Panc1 (cell line): ENCODE results near the gene MYLIP. TPM values are rescaled to one million over a fixed set of nuclear protein-coding genes. Genes with fewer than 3 reads are reported as not detected.

Experiments used
- ATAC-seq: fragments of 200-7000 bp; cut with Tn5 transposase; 2 replicates; pipeline ENCODE4 v1.9.1; 2020; ENCODE audit warnings: mild to moderate bottlenecking, moderate library complexity
- BruUV-seq: library from RNA; stranded (reverse); fragments of 400-500 nt; replicated peaks from 2 replicates; lab custom pipeline; 2021; lab: Mats Ljungman, UMichigan
- CTCF ChIA-PET: fragments of 300-600 bp; sonication (Branson Sonifier 250); formaldehyde crosslinking; loops from one replicate; lab custom pipeline; 2022; ENCODE audit warnings: antibody characterized with exemption; lab: Charles Lee
- POLR2A ChIA-PET: fragments of 300-600 bp; sonication (Branson Sonifier 250); formaldehyde crosslinking; loops from one replicate; lab custom pipeline; 2022; ENCODE audit warnings: antibody characterized with exemption; lab: Charles Lee
- DNase-seq: peaks from one replicate; pipeline ENCODE4 v3.0.0-alpha.2; 2010; ENCODE audit warnings: low read depth, low spot score
- H3K27ac ChIP-seq: 2 replicates; pipeline ENCODE4 v1.5.1; 2011; ENCODE audit warnings: mild to moderate bottlenecking, low read length, inconsistent platforms
- H3K27me3 ChIP-seq: fragments of 200-500 bp; sonication (Bioruptor generic); 2 replicates; pipeline ENCODE4 v1.6.0; 2014; ENCODE audit warnings: low read length, inconsistent platforms; ENCODE audit not compliant: control insufficient read depth, insufficient read depth
- H3K36me3 ChIP-seq: fragments of 200-500 bp; sonication (Bioruptor generic); 2 replicates; pipeline ENCODE4 v1.5.1; 2014; ENCODE audit warnings: inconsistent platforms, mild to moderate bottlenecking, low read length, moderate library complexity; ENCODE audit not compliant: control insufficient read depth, insufficient read depth
- H3K4me1 ChIP-seq: 2 replicates; pipeline ENCODE4 v1.5.1; 2011; ENCODE audit warnings: inconsistent platforms, mild to moderate bottlenecking, low read length, moderate library complexity; ENCODE audit not compliant: control insufficient read depth, insufficient read depth
- H3K4me3 ChIP-seq, 2 experiments: 2 replicates each; pipeline ENCODE4 v1.5.1; 2011 to 2012; ENCODE audit warnings: low read depth in 2 of 2, low read length in 2 of 2, mild to moderate bottlenecking in 2 of 2, inconsistent platforms in 1 of 2, moderate library complexity in 1 of 2
- H3K9me3 ChIP-seq: fragments of 200-500 bp; sonication (Bioruptor generic); 2 replicates; pipeline ENCODE4 v1.5.1; 2014; ENCODE audit warnings: low read depth, mild to moderate bottlenecking, inconsistent platforms, low read length, moderate library complexity; ENCODE audit not compliant: control insufficient read depth, insufficient read depth
- CTCF ChIP-seq: fragments of 450-650 bp; IDR thresholded peaks from 2 replicates; pipeline ENCODE4 v1.5.1; 2017; ENCODE audit warnings: mild to moderate bottlenecking
- POLR2AphosphoS5 ChIP-seq: IDR thresholded peaks from 2 replicates; pipeline ENCODE4 v1.6.1; 2012; ENCODE audit warnings: mild to moderate bottlenecking, low read depth, low read length, moderate library complexity
- SIN3A ChIP-seq: IDR thresholded peaks from 2 replicates; pipeline ENCODE4 v1.6.1; 2012; ENCODE audit warnings: low read depth, mild to moderate bottlenecking, low read length, moderate library complexity, borderline replicate concordance; ENCODE audit not compliant: insufficient read depth
- TCF7L2 ChIP-seq: IDR thresholded peaks from 2 replicates; pipeline ENCODE4 v1.6.1; 2011; ENCODE audit warnings: mild to moderate bottlenecking, low read depth, low read length, inconsistent platforms
- in situ Hi-C: cut with HindIII; loops from 2 replicates; pipeline ENCODE4 v1.10.0; 2016; ENCODE audit warnings: low sequenced_read_pairs, low pct_unique_long_range_greater_than_20kb
- intact Hi-C: fragments of 100-400 bp; cut with micrococcal nuclease; formaldehyde crosslinking; loops from one replicate; pipeline ENCODE4 v1.10.0; 2022; ENCODE audit not compliant: unreplicated experiment
- total RNA-seq: library from RNA; stranded (reverse); gene quantifications from one replicate; pipeline ENCODE4 v1.2.1, GENCODE V29; 2021; ENCODE audit not compliant: unreplicated experiment
- TF ChIP-seq, protein P1 (sequence below), 2 experiments: IDR thresholded peaks; 2 replicates each; pipeline ENCODE4 v1.6.1; 2011 to 2012; ENCODE audit warnings: low read depth in 2 of 2, control low read depth in 1 of 2, low read length in 1 of 2, mild to moderate bottlenecking in 1 of 2, moderate library complexity in 1 of 2; ENCODE audit not compliant: insufficient read depth in 1 of 2

The MYLIP gene
- total RNA-seq, 1 experiment from 2014 or later = 12.7 TPM

DNA sequence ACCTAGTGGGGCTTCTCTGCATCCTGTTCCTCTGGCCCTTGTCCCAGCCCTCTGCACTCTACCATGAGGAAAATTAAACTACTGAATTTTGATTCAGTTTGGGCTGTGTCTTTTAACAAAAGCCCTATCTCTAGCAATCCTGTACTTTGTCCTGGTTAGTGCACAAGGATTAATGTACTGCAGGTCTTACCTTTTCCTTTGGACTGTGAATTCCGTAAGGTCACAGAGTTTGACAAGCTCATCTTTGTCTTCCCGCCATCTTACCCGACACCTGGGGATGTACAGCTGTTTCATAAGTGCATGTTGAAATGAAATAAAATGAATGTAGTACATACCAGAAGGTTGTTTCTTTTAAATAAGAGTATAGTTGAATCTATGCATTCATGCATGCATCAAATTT is 41.5 kb upstream of the MYLIP start:
- no TSS peak for BruUV-seq
- in situ Hi-C loops = no loop called here
- Histone ChIP-seq H3K27ac (no peak overlapping the region), H3K36me3 (no peaks in the 10 kb centered on the region), H3K4me1 (no peaks in the 10 kb centered on the region), H3K9me3 (no peaks in the 10 kb centered on the region), H3K4me3 (no peak overlapping the region), H3K27me3 (peaks cover 6% of the 10 kb centered on the region; the same call in 1 of the 2 replicates)
- CTCF ChIA-PET = no interaction called here
- intact Hi-C loops = no loop called here
- no peak for ATAC-seq
- POLR2A ChIA-PET = no interaction called here
- no peak for DNase-seq
- TF ChIP-seq POLR2AphosphoS5 = no peak
- no peak for TF ChIP-seq TCF7L2
- no peak for TF ChIP-seq SIN3A
- TF ChIP-seq CTCF = no peak
- TF ChIP-seq, protein P1, sequence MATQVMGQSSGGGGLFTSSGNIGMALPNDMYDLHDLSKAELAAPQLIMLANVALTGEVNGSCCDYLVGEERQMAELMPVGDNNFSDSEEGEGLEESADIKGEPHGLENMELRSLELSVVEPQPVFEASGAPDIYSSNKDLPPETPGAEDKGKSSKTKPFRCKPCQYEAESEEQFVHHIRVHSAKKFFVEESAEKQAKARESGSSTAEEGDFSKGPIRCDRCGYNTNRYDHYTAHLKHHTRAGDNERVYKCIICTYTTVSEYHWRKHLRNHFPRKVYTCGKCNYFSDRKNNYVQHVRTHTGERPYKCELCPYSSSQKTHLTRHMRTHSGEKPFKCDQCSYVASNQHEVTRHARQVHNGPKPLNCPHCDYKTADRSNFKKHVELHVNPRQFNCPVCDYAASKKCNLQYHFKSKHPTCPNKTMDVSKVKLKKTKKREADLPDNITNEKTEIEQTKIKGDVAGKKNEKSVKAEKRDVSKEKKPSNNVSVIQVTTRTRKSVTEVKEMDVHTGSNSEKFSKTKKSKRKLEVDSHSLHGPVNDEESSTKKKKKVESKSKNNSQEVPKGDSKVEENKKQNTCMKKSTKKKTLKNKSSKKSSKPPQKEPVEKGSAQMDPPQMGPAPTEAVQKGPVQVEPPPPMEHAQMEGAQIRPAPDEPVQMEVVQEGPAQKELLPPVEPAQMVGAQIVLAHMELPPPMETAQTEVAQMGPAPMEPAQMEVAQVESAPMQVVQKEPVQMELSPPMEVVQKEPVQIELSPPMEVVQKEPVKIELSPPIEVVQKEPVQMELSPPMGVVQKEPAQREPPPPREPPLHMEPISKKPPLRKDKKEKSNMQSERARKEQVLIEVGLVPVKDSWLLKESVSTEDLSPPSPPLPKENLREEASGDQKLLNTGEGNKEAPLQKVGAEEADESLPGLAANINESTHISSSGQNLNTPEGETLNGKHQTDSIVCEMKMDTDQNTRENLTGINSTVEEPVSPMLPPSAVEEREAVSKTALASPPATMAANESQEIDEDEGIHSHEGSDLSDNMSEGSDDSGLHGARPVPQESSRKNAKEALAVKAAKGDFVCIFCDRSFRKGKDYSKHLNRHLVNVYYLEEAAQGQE (IDR thresholded peaks at IDR 0.05; ENCODE audit: insufficient read depth in 1 of 2, low read depth in 2 of 2, low read length in 1 of 2) = no peak

DNA sequence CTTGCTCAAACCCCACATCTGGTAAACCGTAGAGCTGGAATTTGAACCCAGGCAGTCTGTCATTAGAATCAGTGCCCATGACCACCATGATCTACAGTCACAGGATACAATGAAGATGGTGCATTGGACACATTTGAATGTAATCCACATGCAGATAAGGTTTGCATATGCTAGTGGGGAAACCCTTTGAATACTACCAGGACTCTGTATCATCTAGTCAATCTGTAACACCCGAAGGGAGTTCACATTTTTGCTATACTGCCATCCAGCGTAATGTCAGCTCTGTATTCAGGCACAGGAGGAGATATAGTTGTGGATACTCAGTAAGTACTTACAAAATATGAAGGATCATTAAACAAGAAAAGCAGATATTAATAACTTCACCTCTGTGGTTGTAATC is 40.5 kb upstream of the MYLIP start:
- DNase-seq = no peak
- no peak overlapping the region for H3K27ac ChIP-seq
- POLR2A ChIA-PET = no interaction called here
- peaks cover 6% of the 10 kb centered on the region; the same call in 1 of the 2 replicates for H3K27me3 ChIP-seq
- H3K9me3 ChIP-seq = no peaks in the 10 kb centered on the region
- TF ChIP-seq TCF7L2 (no peak), CTCF (no peak), SIN3A (no peak), POLR2AphosphoS5 (no peak)
- TF ChIP-seq, protein P1 (IDR thresholded peaks at IDR 0.05; ENCODE audit: insufficient read depth in 1 of 2, low read depth in 2 of 2, low read length in 1 of 2) = no peak
- H3K4me1 ChIP-seq = no peaks in the 10 kb centered on the region
- intact Hi-C loops = no loop called here
- H3K36me3 ChIP-seq = no peaks in the 10 kb centered on the region
- no peak overlapping the region for H3K4me3 ChIP-seq
- ATAC-seq = no peak
- CTCF ChIA-PET = no interaction called here
- in situ Hi-C loops = no loop called here
- no TSS peak for BruUV-seq
